ENCODE results near the gene ZBTB12. TPM values are rescaled to one million over a fixed set of nuclear protein-coding genes. Genes with fewer than 3 reads are reported as not detected.

The ZBTB12 gene
- total and polyA plus RNA-seq, 9 of the 15 experiments (the other 6 are each of a cell fraction or from before 2014, with no cell fraction given), result 0.03 to 12.4 (median 5.8) TPM; not detected in 1

DNA sequence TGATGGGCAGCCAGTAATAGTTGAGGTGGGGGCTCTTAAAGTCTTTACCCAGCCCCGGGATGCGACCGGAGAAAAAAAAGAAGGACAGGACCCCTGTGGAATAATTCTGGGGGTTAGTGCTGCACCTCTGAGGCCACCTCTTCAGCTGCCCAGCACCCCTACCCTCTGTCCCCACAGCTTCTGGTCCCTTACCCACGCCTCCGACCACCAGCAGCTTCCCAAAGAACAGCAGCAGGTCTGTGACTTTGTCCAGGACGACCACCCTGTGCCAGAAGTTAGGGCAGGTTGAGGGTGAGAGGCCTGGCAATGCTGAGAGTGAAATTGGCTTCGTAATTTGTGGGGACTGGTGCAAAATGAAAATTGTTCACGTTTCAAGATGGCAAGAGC, 37.1 kb downstream of the ZBTB12 start:
- no peaks in the 10 kb centered on the region for H4K20me1 ChIP-seq (replicated peaks; ENCODE audit: control insufficient read depth, insufficient read depth, low read length)
- in situ Hi-C loops (cut with MboI) (loop anchor here (5.0 kb wide), 1 partner anchor 203 kb away; the partner anchor contains the start of genes C6orf47 and GPANK1), intact Hi-C loops (cut with micrococcal nuclease) (no loop called here)
- no peak for FAIRE-seq
- H3K27ac ChIP-seq (ENCODE audit: extremely low read depth, low read depth, low read length), result no peak overlapping the region
- 71% methylated on average over 8 of the region's 8 CpGs for WGBS (ENCODE audit: insufficient coverage, low coverage, missing lambda C conversion rate)
- peak overlapping the region in 1 of 2 experiments; percentile 74; a peak in 2 of 4 replicates for H3K9ac ChIP-seq (ENCODE audit: insufficient read depth in 1 of 2, low read depth in 2 of 2, low read length in 2 of 2)
- no peak overlapping the region for H2AFZ ChIP-seq (ENCODE audit: low read depth, low read length)
- H3K4me1 ChIP-seq (replicated peaks in 1 of 2; ENCODE audit: control insufficient read depth in 2 of 2, insufficient read depth in 2 of 2, low read length in 2 of 2), result peaks cover 13 to 49% of the 10 kb centered on the region in 2 experiments; a peak in 4 of 5 replicates
- no TSS peak for BruUV-seq (replicated peaks)
- H3K27me3 ChIP-seq (ENCODE audit: control insufficient read depth in 2 of 2, insufficient read depth in 2 of 2, low read length in 2 of 2), result peaks cover 0 to 4% of the 10 kb centered on the region in 2 experiments; a peak in 2 of 5 replicates
- no peaks in the 10 kb centered on the region for H3K9me3 ChIP-seq (replicated peaks; ENCODE audit: control insufficient read depth, insufficient read depth, low read depth, low read length)
- ATAC-seq, result no peak
- peaks cover 32% of the 10 kb centered on the region; the same call in 2 of the 3 replicates for H3K36me3 ChIP-seq (ENCODE audit: control insufficient read depth, insufficient read depth, low read length)
- H3K9me1 ChIP-seq (ENCODE audit: control insufficient read depth, insufficient read depth, low read length), result peaks cover 8% of the 10 kb centered on the region
- ChIA-PET CTCF (ENCODE audit: low intra/inter-chr PET ratio) (interaction anchor here (0.8 kb wide), 1 partner anchor 92 kb away, joined by 4 read pairs; no protein-coding TSS in a partner anchor), POLR2A (interaction anchor here (0.7 to 4.3 kb wide), 13 partner anchors 11 to 212 kb away, joined by 3 to 123 read pairs (median 5); partner anchors contain the start of genes ABHD16A, BAG6, C6orf47 and CSNK2B)
- peaks cover 24% of the 10 kb centered on the region for H3K79me2 ChIP-seq (ENCODE audit: control insufficient read depth, insufficient read depth, low read length)
- H3K4me3 ChIP-seq, result no peak overlapping the region
- no peak for DNase-seq (ENCODE audit: extremely low read depth in 1 of 4, low spot score in 3 of 4)
- TF ChIP-seq, protein P1, sequence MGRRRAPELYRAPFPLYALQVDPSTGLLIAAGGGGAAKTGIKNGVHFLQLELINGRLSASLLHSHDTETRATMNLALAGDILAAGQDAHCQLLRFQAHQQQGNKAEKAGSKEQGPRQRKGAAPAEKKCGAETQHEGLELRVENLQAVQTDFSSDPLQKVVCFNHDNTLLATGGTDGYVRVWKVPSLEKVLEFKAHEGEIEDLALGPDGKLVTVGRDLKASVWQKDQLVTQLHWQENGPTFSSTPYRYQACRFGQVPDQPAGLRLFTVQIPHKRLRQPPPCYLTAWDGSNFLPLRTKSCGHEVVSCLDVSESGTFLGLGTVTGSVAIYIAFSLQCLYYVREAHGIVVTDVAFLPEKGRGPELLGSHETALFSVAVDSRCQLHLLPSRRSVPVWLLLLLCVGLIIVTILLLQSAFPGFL (CRISPR knock-in tag; IDR thresholded peaks at IDR 0.05), result 0 out of 2 replicates have a peak, but pooled peaks have one; percentile 70
- TF ChIP-seq, protein P2, sequence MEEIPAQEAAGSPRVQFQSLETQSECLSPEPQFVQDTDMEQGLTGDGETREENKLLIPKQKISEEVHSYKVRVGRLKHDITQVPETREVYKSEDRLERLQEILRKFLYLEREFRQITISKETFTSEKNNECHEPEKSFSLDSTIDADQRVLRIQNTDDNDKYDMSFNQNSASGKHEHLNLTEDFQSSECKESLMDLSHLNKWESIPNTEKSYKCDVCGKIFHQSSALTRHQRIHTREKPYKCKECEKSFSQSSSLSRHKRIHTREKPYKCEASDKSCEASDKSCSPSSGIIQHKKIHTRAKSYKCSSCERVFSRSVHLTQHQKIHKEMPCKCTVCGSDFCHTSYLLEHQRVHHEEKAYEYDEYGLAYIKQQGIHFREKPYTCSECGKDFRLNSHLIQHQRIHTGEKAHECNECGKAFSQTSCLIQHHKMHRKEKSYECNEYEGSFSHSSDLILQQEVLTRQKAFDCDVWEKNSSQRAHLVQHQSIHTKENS (CRISPR knock-in tag; IDR thresholded peaks at IDR 0.05), result no peak
- 0 out of 2 replicates have a peak, but pooled peaks have one; percentile 65 for TF ChIP-seq TGIF2 (CRISPR knock-in tag; IDR thresholded peaks at IDR 0.05)
- TF ChIP-seq, protein P3, sequence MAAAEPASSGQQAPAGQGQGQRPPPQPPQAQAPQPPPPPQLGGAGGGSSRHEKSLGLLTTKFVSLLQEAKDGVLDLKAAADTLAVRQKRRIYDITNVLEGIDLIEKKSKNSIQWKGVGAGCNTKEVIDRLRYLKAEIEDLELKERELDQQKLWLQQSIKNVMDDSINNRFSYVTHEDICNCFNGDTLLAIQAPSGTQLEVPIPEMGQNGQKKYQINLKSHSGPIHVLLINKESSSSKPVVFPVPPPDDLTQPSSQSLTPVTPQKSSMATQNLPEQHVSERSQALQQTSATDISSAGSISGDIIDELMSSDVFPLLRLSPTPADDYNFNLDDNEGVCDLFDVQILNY (CRISPR knock-in tag; IDR thresholded peaks at IDR 0.05), result 0 out of 2 replicates have a peak, but pooled peaks have one; percentile 1
- no peak for TF ChIP-seq NEUROD1 (IDR thresholded peaks at IDR 0.05; ENCODE audit: borderline replicate concordance, low read depth, low read length, partially characterized antibody)
- TF ChIP-seq, protein P4, sequence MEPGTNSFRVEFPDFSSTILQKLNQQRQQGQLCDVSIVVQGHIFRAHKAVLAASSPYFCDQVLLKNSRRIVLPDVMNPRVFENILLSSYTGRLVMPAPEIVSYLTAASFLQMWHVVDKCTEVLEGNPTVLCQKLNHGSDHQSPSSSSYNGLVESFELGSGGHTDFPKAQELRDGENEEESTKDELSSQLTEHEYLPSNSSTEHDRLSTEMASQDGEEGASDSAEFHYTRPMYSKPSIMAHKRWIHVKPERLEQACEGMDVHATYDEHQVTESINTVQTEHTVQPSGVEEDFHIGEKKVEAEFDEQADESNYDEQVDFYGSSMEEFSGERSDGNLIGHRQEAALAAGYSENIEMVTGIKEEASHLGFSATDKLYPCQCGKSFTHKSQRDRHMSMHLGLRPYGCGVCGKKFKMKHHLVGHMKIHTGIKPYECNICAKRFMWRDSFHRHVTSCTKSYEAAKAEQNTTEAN (CRISPR knock-in tag; IDR thresholded peaks at IDR 0.05), result no peak
- peak; percentile 58; the same call in 1 of the 2 replicates for TF ChIP-seq ZBTB1 (CRISPR knock-in tag; IDR thresholded peaks at IDR 0.05; ENCODE audit: borderline replicate concordance, low read depth)
- TF ChIP-seq, protein P5, sequence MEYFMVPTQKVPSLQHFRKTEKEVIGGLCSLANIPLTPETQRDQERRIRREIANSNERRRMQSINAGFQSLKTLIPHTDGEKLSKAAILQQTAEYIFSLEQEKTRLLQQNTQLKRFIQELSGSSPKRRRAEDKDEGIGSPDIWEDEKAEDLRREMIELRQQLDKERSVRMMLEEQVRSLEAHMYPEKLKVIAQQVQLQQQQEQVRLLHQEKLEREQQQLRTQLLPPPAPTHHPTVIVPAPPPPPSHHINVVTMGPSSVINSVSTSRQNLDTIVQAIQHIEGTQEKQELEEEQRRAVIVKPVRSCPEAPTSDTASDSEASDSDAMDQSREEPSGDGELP (CRISPR knock-in tag; IDR thresholded peaks at IDR 0.05; ENCODE audit: borderline replicate concordance), result 0 out of 2 replicates have a peak, but pooled peaks have one; percentile 29
- no peak for TF ChIP-seq TEAD4 (IDR thresholded peaks at IDR 0.05; ENCODE audit: low read length)
- 0 out of 2 replicates have a peak, but pooled peaks have one; percentile 53 for TF ChIP-seq TEAD4 (CRISPR knock-in tag; IDR thresholded peaks at IDR 0.05; ENCODE audit: borderline replicate concordance)
- TF ChIP-seq ZNF143 (CRISPR knock-in tag; IDR thresholded peaks at IDR 0.05), result 0 out of 2 replicates have a peak, but pooled peaks have one; percentile 6
- H3K4me2 ChIP-seq (ENCODE audit: insufficient read depth, low read length), result no peak overlapping the region
